Neural cell (in vitro differentiated cells): ENCODE data around the gene C21orf91. TPM values are rescaled to one million over a fixed set of nuclear protein-coding genes. Genes with fewer than 3 reads are reported as not detected.

Experiments
- H2AFZ ChIP-seq: fragments of 200-600, 300-800 bp; sonication (generic), shearing (Covaris generic); 2 replicates; pipeline ENCODE4 v1.6.0; 2014; ENCODE audit warnings: low read depth, mild to moderate bottlenecking, antibody characterized with exemption, low read length, moderate library complexity
- H3F3A ChIP-seq: fragments of 200-600 bp; shearing (Covaris generic); 2 replicates; pipeline ENCODE4 v1.6.1; 2016; ENCODE audit warnings: mild to moderate bottlenecking, moderate library complexity, mixed read lengths, antibody characterized with exemption, low read length; ENCODE audit not compliant: insufficient read depth, poor library complexity, severe bottlenecking
- H3K27ac ChIP-seq: fragments of 200-600, 300-800 bp; sonication (generic), shearing (Covaris generic); 2 replicates; pipeline ENCODE4 v1.5.1; 2014; ENCODE audit warnings: mild to moderate bottlenecking, low read length, moderate library complexity
- H3K27me3 ChIP-seq: fragments of 300-800, 200-600 bp; sonication (generic), shearing (Covaris generic); 2 replicates; pipeline ENCODE4 v1.6.0; 2014; ENCODE audit warnings: mild to moderate bottlenecking, low read depth, low read length, moderate library complexity; ENCODE audit not compliant: insufficient read depth
- H3K36me3 ChIP-seq: fragments of 300-800, 200-600 bp; sonication (generic), shearing (Covaris generic); 2 replicates; pipeline ENCODE4 v1.5.1; 2014; ENCODE audit warnings: mild to moderate bottlenecking, antibody characterized with exemption, low read length, moderate library complexity; ENCODE audit not compliant: insufficient read depth
- H3K4me2 ChIP-seq: fragments of 300-800, 200-600 bp; sonication (generic), shearing (Covaris generic); 2 replicates; pipeline ENCODE4 v1.6.0; 2014; ENCODE audit warnings: mild to moderate bottlenecking, low read length
- H3K4me3 ChIP-seq: fragments of 300-800, 200-600 bp; sonication (generic), shearing (Covaris generic); 2 replicates; pipeline ENCODE4 v1.5.1; 2014; ENCODE audit warnings: mild to moderate bottlenecking, low read length, moderate library complexity
- H3K79me2 ChIP-seq: fragments of 200-600 bp; shearing (Covaris generic); replicated peaks from 2 replicates; pipeline ENCODE4 v1.6.0; 2014; ENCODE audit warnings: mild to moderate bottlenecking, low read length, moderate library complexity; ENCODE audit not compliant: insufficient read depth
- H3K9ac ChIP-seq: fragments of 300-800, 200-600 bp; sonication (generic), shearing (Covaris generic); 2 replicates; pipeline ENCODE4 v1.6.1; 2016; ENCODE audit warnings: mild to moderate bottlenecking, low read length, mixed read lengths
- H3K9me2 ChIP-seq: fragments of 200-600 bp; shearing (Covaris generic); 2 replicates; pipeline ENCODE4 v1.6.1; 2016; ENCODE audit warnings: mild to moderate bottlenecking, low read length, mixed read lengths; ENCODE audit not compliant: insufficient read depth
- H3K9me3 ChIP-seq: fragments of 200-600, 300-800 bp; sonication (generic), shearing (Covaris generic); 2 replicates; pipeline ENCODE4 v1.6.1; 2016; ENCODE audit warnings: mild to moderate bottlenecking, mixed run types, low read length, moderate library complexity, mixed read lengths
- H4K20me1 ChIP-seq: fragments of 200-600 bp; shearing (Covaris generic); 2 replicates; pipeline ENCODE4 v1.6.1; 2016; ENCODE audit warnings: mild to moderate bottlenecking, mixed run types; ENCODE audit not compliant: insufficient read depth
- EP300 ChIP-seq: fragments of 450-650 bp; conservative IDR thresholded peaks from 2 replicates; pipeline ENCODE4 v1.6.1; 2014; ENCODE audit warnings: antibody characterized with exemption, mild to moderate bottlenecking, moderate library complexity; ENCODE audit not compliant: poor library complexity, severe bottlenecking
- EZH2 ChIP-seq: fragments of 200-600, 300-800 bp; shearing (Covaris generic), sonication (generic); IDR thresholded peaks from 2 replicates; pipeline ENCODE4 v1.6.1; 2014; ENCODE audit warnings: antibody characterized with exemption, low read length, borderline replicate concordance, mild to moderate bottlenecking; ENCODE audit not compliant: insufficient read depth, poor library complexity, severe bottlenecking
- MXI1 ChIP-seq: fragments of 450-650 bp; conservative IDR thresholded peaks from 2 replicates; pipeline ENCODE4 v1.6.1; 2014; ENCODE audit warnings: antibody characterized with exemption, mild to moderate bottlenecking; ENCODE audit not compliant: poor library complexity, severe bottlenecking
- POLR2AphosphoS5 ChIP-seq: IDR thresholded peaks from 2 replicates; pipeline ENCODE4 v1.6.1; 2012
- RAD21 ChIP-seq: fragments of 450-650 bp; conservative IDR thresholded peaks from 2 replicates; pipeline ENCODE4 v1.6.1; 2014; ENCODE audit warnings: antibody characterized with exemption, mild to moderate bottlenecking, moderate library complexity
- SMC3 ChIP-seq: fragments of 450-650 bp; conservative IDR thresholded peaks from 2 replicates; pipeline ENCODE4 v1.6.1; 2014; ENCODE audit warnings: antibody characterized with exemption, mild to moderate bottlenecking, moderate library complexity; ENCODE audit not compliant: poor library complexity
- TAF1 ChIP-seq: IDR thresholded peaks from 2 replicates; pipeline ENCODE4 v1.6.1; 2012; ENCODE audit warnings: low read depth
- polyA plus RNA-seq: library from polyadenylated mRNA; depleted of rRNA; stranded (reverse); fragments of >200 nt; gene quantifications from 2 replicates; pipeline ENCODE4 v1.2.3, GENCODE V29; 2014
- TF ChIP-seq, protein P1 (sequence below): fragments of 450-650 bp; IDR thresholded peaks from 2 replicates; pipeline ENCODE4 v1.5.1; 2014; ENCODE audit warnings: antibody characterized with exemption, mild to moderate bottlenecking, moderate library complexity; ENCODE audit not compliant: poor library complexity, severe bottlenecking
- TF ChIP-seq, protein P2 (sequence below): IDR thresholded peaks from 2 replicates; pipeline ENCODE4 v1.6.1; 2012; ENCODE audit warnings: borderline replicate concordance

C21orf91 gene
- polyA plus RNA-seq, 1 donor from 2014 or later, result 19.6 TPM

DNA sequence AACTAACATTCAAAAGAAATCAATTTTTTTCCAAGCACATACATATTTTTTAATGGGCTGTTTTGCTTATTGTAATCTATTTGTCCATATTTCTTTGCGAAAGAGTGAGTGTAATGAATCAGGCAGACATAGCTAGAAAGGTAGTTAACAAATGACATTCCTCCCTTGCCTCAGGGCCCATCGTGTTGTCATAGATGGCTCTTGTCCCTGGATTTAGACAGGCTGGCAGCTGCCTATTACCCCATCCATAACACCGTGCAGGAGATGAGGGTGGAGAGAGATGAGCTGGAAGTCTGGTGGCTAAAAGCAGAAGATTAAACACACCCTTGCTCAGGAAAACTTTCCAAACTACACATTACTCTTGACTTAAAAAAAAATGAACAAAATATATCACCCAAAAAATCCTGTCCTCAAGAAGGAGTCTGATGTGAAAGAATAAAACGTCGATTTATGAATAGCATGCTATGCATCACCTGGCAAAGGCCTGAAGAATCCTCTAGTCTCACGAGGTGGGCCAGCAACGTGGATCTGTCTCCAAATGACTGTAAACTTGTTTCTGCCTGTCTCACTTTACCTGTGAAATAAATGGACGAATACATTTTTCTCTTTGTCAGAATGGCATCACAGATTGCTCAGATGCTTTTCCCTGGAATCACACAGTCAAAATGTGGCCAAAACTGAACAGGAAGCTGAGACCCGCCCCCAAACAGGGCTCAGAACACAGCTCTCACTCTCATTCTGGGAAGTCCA is 55.7 kb downstream of the C21orf91 start:
- Histone ChIP-seq H3K27ac (no peak overlapping the region), H3K9ac (no peak overlapping the region), H3K79me2 (no peaks in the 10 kb centered on the region), H2AFZ (no peak overlapping the region), H3K4me2 (no peak overlapping the region), H3K27me3 (no peaks in the 10 kb centered on the region), H4K20me1 (no peaks in the 10 kb centered on the region), H3K9me3 (no peaks in the 10 kb centered on the region), H3K36me3 (no peaks in the 10 kb centered on the region), H3K9me2 (no peaks in the 10 kb centered on the region), H3F3A (no peaks in the 10 kb centered on the region), H3K4me3 (no peak overlapping the region)
- TF ChIP-seq SMC3 (no peak), POLR2AphosphoS5 (no peak), EP300 (no peak), EZH2 (no peak), RAD21 (no peak), TAF1 (no peak), MXI1 (no peak)
- TF ChIP-seq, protein P1, sequence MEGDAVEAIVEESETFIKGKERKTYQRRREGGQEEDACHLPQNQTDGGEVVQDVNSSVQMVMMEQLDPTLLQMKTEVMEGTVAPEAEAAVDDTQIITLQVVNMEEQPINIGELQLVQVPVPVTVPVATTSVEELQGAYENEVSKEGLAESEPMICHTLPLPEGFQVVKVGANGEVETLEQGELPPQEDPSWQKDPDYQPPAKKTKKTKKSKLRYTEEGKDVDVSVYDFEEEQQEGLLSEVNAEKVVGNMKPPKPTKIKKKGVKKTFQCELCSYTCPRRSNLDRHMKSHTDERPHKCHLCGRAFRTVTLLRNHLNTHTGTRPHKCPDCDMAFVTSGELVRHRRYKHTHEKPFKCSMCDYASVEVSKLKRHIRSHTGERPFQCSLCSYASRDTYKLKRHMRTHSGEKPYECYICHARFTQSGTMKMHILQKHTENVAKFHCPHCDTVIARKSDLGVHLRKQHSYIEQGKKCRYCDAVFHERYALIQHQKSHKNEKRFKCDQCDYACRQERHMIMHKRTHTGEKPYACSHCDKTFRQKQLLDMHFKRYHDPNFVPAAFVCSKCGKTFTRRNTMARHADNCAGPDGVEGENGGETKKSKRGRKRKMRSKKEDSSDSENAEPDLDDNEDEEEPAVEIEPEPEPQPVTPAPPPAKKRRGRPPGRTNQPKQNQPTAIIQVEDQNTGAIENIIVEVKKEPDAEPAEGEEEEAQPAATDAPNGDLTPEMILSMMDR, result no peak
- TF ChIP-seq, protein P2, sequence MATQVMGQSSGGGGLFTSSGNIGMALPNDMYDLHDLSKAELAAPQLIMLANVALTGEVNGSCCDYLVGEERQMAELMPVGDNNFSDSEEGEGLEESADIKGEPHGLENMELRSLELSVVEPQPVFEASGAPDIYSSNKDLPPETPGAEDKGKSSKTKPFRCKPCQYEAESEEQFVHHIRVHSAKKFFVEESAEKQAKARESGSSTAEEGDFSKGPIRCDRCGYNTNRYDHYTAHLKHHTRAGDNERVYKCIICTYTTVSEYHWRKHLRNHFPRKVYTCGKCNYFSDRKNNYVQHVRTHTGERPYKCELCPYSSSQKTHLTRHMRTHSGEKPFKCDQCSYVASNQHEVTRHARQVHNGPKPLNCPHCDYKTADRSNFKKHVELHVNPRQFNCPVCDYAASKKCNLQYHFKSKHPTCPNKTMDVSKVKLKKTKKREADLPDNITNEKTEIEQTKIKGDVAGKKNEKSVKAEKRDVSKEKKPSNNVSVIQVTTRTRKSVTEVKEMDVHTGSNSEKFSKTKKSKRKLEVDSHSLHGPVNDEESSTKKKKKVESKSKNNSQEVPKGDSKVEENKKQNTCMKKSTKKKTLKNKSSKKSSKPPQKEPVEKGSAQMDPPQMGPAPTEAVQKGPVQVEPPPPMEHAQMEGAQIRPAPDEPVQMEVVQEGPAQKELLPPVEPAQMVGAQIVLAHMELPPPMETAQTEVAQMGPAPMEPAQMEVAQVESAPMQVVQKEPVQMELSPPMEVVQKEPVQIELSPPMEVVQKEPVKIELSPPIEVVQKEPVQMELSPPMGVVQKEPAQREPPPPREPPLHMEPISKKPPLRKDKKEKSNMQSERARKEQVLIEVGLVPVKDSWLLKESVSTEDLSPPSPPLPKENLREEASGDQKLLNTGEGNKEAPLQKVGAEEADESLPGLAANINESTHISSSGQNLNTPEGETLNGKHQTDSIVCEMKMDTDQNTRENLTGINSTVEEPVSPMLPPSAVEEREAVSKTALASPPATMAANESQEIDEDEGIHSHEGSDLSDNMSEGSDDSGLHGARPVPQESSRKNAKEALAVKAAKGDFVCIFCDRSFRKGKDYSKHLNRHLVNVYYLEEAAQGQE, result no peak

DNA sequence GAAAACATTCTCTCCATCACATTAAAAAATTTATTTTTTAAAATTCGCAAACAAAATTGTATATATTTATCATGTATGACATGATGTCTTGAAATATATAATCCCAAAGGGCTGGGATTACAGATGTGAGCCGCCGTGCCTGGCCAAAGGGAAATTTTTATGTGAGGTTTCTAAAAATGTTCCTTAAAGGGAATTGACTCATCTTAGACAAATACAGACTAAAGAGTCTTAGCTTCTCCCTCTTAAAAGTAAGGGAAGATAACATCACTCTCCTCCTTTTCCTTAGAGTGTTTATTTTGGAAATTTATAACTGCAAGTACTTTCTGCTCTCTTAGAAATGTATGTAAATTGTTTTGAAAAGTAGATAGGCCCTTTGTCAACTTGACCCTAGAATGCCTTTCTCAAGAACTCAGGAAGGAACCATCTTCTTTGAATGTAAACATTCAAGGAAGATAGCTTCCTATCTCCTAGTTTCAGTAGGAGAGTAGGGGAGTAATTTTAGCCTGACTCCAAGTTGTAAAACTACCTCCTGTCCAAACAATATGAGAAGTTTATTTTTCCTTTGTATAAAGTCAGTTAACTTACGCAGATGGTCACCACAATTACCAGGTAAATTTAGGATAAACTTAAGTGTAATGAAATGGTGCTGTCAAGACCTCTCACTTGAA is 59.5 kb downstream of the C21orf91 start:
- no peaks in the 10 kb centered on the region for H3K9me3 ChIP-seq
- no peak overlapping the region for H3K4me3 ChIP-seq
- no peaks in the 10 kb centered on the region for H3K36me3 ChIP-seq
- no peaks in the 10 kb centered on the region for H3K9me2 ChIP-seq
- no peak overlapping the region for H2AFZ ChIP-seq
- no peak overlapping the region for H3K27ac ChIP-seq
- TF ChIP-seq POLR2AphosphoS5, result no peak
- TF ChIP-seq, protein P2, result no peak
- TF ChIP-seq EZH2, result no peak
- TF ChIP-seq, protein P1, result no peak
- no peak for TF ChIP-seq SMC3
- no peak for TF ChIP-seq RAD21
- TF ChIP-seq TAF1, result no peak
- no peak for TF ChIP-seq MXI1
- no peak for TF ChIP-seq EP300
- H3K27me3 ChIP-seq, result no peaks in the 10 kb centered on the region
- H3K9ac ChIP-seq, result no peak overlapping the region
- H3F3A ChIP-seq, result no peaks in the 10 kb centered on the region
- no peak overlapping the region for H3K4me2 ChIP-seq
- no peaks in the 10 kb centered on the region for H3K79me2 ChIP-seq
- no peaks in the 10 kb centered on the region for H4K20me1 ChIP-seq
